GM12891 (cell line): ENCODE results near the gene SLC38A3.

ENCODE experiments used
- POLR2A ChIP-seq: IDR thresholded peaks from 2 replicates; pipeline ENCODE4 v1.6.1; 2011; ENCODE audit warnings: low read depth, low read length, control low read depth
- POLR2AphosphoS5 ChIP-seq: IDR thresholded peaks from 2 replicates; pipeline ENCODE4 v1.6.1; 2011; ENCODE audit warnings: low read depth, low read length, control low read depth
- SPI1 ChIP-seq: IDR thresholded peaks from 2 replicates; pipeline ENCODE4 v1.6.1; 2011; ENCODE audit warnings: low read depth, low read length, control low read depth
- TAF1 ChIP-seq: IDR thresholded peaks from 2 replicates; pipeline ENCODE4 v1.6.1; 2011; ENCODE audit warnings: low read depth, low read length, control low read depth

GRCh38 chr3:50163572-50164455, 41.3 kb upstream of the SLC38A3 start:
- no peak for TF ChIP-seq POLR2AphosphoS5
- TF ChIP-seq TAF1, result no peak
- no peak for TF ChIP-seq POLR2A
- no peak for TF ChIP-seq SPI1
